GM21360 (cell line): ENCODE data around the gene MAD1L1.
"Not testable (repeated sequence)": the region's sequence is repeated elsewhere in the genome, so short reads cannot be mapped to it uniquely, and the experiment has no call there.

Experiments
- ATAC-seq: cut with Tn5 transposase; IDR thresholded peaks from one replicate; pipeline ENCODE4 v1.9.1; 2021; ENCODE audit warnings: mild to moderate bottlenecking, moderate library complexity; ENCODE audit not compliant: unreplicated experiment

The MAD1L1 gene

GRCh38 chr7:1831471-1831870, 401.3 kb downstream of the MAD1L1 start:
- not testable (repeated sequence) for ATAC-seq

GRCh38 chr7:1829668-1830067, 403.1 kb downstream of the MAD1L1 start:
- not testable (repeated sequence) for ATAC-seq

- ATAC-seq: no peak
Measured at GRCh38 chr7:1829111-1829510, 403.6 kb downstream of the MAD1L1 start.

DNA sequence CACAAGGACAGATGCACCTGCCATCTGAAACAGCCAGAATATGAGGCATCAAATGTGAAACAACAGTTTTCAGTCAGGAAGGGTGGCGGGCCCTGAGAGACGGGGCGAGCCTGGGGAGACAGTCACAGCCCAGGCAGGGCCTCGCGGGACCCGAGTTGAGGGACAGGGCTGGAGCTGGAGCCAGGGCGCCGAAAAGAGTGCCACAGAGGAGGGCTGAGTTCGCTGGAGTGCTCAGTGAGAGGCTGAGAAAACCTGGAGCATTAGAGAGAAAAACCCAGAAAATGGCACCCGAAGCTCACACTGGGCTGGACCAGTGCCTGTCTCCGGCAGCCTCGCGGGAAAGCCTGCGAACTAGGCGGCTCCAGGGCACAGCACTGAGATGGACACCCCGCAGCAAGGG, 404.6 kb downstream of the MAD1L1 start:
- ATAC-seq: not testable (repeated sequence)

- not testable (repeated sequence) for ATAC-seq
Measured at GRCh38 chr7:1827521-1827981, 405.2 kb downstream of the MAD1L1 start.

DNA sequence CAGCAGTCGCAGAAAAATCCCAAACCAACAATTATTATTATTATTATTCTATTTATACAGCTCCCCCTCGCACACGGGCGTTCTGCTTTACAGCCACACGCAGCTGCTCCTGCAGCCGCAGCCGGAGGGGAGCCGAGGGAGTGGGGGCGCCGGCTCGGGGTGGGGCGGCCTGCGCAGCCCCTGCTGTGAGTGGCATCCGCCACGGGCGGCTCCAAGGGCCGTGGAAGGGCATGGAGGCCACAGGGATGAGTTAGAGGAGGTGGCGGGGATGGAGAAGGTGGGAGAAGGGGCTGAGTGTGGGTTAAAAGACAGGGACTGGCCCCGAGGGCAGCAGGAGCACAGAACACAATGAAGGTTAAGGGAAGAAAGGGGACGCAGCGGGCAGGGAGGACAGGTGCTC, 405.8 kb downstream of the MAD1L1 start:
- not testable (repeated sequence) for ATAC-seq

- ATAC-seq: no peak
Measured at GRCh38 chr7:1825897-1826741, 406.6 kb downstream of the MAD1L1 start.

GRCh38 chr7:1825647-1825896, 407.2 kb downstream of the MAD1L1 start:
- ATAC-seq: not testable (repeated sequence)

DNA sequence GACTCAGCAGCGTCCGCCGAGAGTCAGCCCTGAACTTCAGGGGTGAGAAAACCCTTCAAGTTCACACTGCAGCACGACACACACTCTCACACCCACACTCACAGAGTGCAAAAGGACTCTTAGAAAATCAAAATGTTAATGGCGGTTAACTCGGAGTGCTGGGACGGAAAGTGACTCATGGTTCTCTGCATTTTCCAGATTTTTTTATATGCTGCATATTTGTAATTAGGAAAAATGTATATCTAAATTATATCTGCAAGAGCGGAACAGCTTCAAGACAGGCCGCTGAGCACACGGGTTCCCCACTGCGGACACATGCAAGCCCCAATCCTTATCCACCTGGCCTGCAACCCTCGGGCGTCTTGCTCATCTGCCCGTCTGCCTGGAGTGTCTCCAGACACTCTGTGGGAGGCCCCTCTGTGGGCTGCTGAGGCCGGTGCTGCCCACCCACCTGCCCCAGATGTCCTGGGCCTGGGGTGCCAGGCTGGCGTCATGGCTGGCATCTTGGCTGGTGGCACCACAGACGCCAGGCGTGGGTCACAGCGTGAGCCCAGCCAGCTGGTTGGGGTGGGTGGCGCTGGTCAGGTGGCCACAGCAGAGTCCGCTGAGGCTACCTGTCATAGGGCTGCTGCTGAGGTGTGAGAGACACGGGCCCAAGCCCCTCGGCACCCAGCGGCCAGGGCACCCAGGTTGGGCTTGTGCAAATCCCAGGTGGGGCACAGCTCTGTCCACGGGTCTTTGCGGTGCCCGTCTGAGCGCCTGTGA, 407.7 kb downstream of the MAD1L1 start:
- ATAC-seq: not testable (repeated sequence)

GRCh38 chr7:1824151-1824881, 408.4 kb downstream of the MAD1L1 start:
- not testable (repeated sequence) for ATAC-seq

DNA sequence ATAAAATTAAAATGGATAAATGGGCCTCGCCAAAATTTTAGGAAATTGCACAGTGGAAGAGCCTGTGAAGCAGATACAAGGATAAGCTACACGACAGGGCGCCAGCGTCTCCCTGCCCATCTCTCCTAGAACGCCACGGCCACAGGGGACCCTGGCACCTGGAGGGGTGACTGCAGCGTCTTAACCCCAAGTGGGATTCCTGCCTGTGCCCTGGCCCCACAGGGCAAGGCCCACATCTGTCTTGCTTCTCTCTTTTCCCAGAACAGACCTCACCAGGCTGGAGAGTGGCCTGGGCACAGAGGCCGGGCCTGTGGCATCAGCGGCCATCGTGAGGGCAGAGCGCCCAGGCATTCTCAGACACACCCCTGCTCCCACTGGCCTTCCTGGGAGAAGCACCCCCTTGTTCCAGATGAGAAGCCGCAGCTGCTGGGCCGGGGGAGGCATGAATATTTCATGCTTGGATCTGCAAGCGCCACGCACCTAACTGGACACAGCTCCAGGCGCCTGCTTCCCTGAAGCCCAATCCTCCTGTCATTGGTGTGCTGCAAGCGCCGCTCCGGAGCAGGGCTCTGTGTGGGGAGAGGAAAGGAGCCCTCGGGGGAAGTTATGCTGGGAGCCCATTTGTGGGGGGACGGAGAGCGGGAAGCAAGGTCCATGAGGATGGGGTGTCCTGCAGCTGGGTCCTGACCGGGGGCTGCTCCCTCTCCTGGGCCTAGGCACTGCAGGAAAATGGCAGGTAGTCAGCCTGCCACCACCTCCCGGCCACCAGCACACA, 409.2 kb downstream of the MAD1L1 start:
- ATAC-seq: no peak

- ATAC-seq: no peak
Measured at GRCh38 chr7:1819259-1819841, 413.4 kb downstream of the MAD1L1 start.

- ATAC-seq: no peak
Measured at GRCh38 chr7:1818575-1819258, 414.0 kb downstream of the MAD1L1 start.

GRCh38 chr7:1817061-1817712, 415.6 kb downstream of the MAD1L1 start:
- ATAC-seq: no peak

GRCh38 chr7:1816451-1816850, 416.3 kb downstream of the MAD1L1 start:
- ATAC-seq: not testable (repeated sequence)

DNA sequence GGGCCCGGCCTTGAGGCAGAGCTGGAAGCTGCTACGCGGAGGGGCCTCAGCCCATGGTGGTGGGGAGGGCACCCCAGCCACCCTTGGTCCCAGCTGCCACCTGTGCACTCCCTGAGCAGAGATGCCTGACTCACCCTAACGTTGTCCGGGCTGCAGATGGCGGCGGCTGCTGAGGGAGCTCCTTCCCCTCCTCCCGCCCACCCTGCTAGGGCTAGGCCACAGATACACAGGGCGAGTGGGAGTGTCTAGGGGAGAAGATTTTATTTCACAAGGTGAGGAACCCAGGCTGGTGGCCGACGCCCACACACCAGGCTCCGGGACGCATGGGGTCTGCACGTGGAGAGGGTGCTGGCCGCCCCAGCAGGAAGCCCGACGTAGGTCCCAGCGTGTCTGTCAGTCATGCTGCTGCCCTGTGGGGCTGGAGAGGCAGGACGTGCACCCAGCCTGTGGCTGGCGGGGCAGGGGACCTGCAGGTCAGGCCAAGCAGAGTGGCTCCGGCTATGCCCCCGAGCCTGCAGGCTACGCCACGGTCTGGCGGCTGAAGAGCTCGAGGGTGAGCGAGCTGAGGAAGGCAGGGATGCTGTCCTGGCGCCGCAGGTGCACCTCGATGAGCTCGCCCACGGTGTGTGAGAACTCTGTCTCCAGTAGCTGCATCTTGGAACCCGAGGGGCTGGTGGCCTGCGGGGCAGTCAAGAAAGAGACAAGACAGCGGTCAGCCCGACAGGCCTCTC, 417.0 kb downstream of the MAD1L1 start:
- not testable (repeated sequence) for ATAC-seq

GRCh38 chr7:1815051-1815481, 417.7 kb downstream of the MAD1L1 start:
- no peak for ATAC-seq

- no peak for ATAC-seq
Measured at GRCh38 chr7:1814089-1814811, 418.5 kb downstream of the MAD1L1 start.
